K562 (cell line): Measurements from ENCODE around the gene UQCC5. TPM values are rescaled to one million over a fixed set of nuclear protein-coding genes. Genes with fewer than 3 reads are reported as not detected.

ENCODE experiments used
- FUS ChIP-seq: fragments of 200-400 bp; formaldehyde crosslinking; optimal IDR thresholded peaks from 2 replicates; pipeline ENCODE3; 2017; ENCODE audit warnings: low read depth, low read length
- GTF2E2 ChIP-seq: fragments of 200-800 bp; sonication (Bioruptor generic); IDR thresholded peaks from 2 replicates; pipeline ENCODE4 v1.6.1; 2016; ENCODE audit warnings: missing genetic modification characterization, missing compliant biosample characterization
- STAT5A ChIP-seq: IDR thresholded peaks from 2 replicates; pipeline ENCODE4 v1.6.1; 2012; ENCODE audit warnings: low read length, inconsistent platforms, borderline replicate concordance
- ZNF408 ChIP-seq: fragments of 250-450 bp; sonication (Bioruptor Pico); IDR thresholded peaks from 2 replicates; pipeline ENCODE4 v1.4.0; 2020; ENCODE audit warnings: low read depth, mild to moderate bottlenecking, moderate library complexity
- ZNF695 ChIP-seq: fragments of 450-650 bp; formaldehyde crosslinking; IDR thresholded peaks from 2 replicates; pipeline ENCODE4 v1.4.0; 2020; ENCODE audit warnings: mild to moderate bottlenecking, moderate library complexity
- polyA plus RNA-seq, 8 experiments: library from polyadenylated mRNA; depleted of rRNA in 4 of 8; stranded (reverse) in 5 of 8; unstranded in 3 of 8; fragments of >200 nt; fragmentation: Nextera tagmentation in 2 of 8; fragmentation: Illumina TruSeq in 1 of 8; extraction: Ambion mirVana in 2 of 8; extraction: Trizol in 1 of 8; gene quantifications; 2 replicates each; pipeline versions ENCODE4 v1.2.1 to v1.2.3, GENCODE V29; 2011 to 2014; ENCODE audit warnings: inconsistent platforms in 1 of 8, missing spikeins in 1 of 8
- total RNA-seq, 7 experiments: library from RNA; depleted of rRNA in 6 of 7; stranded (reverse); fragments of >200 nt in 6 of 7; fragmentation: Illumina TruSeq in 2 of 7; extraction: Trizol in 2 of 7; gene quantifications; 2 replicates each; pipeline versions ENCODE4 v1.2.1 to v1.2.3, GENCODE V29; 2011 to 2021; ENCODE audit warnings: low replicate concordance in 1 of 7
- TF ChIP-seq, protein P1 (sequence below): fragments of 450-650 bp; IDR thresholded peaks from 2 replicates; pipeline ENCODE4 v1.6.1; 2016; ENCODE audit warnings: low read depth
- TF ChIP-seq, protein P2 (sequence below): sonication (generic); formaldehyde crosslinking; IDR thresholded peaks from 2 replicates; pipeline ENCODE4 v1.8.1; 2023; ENCODE audit warnings: mild to moderate bottlenecking, missing genetic modification reagents
- TF ChIP-seq, protein P3 (sequence below): fragments of 450-650 bp; formaldehyde crosslinking; IDR thresholded peaks from 2 replicates; pipeline ENCODE4 v1.4.0; 2020; ENCODE audit warnings: mild to moderate bottlenecking
- TF ChIP-seq, protein P4 (sequence below): IDR thresholded peaks from 2 replicates; pipeline ENCODE4 v1.6.1; 2014; ENCODE audit warnings: antibody characterized with exemption

The UQCC5 gene
- total and polyA plus RNA-seq, 9 of the 15 experiments (the other 6 are each of a cell fraction or from before 2014, with no cell fraction given): 10.2 to 55.4 (median 33.8) TPM

DNA sequence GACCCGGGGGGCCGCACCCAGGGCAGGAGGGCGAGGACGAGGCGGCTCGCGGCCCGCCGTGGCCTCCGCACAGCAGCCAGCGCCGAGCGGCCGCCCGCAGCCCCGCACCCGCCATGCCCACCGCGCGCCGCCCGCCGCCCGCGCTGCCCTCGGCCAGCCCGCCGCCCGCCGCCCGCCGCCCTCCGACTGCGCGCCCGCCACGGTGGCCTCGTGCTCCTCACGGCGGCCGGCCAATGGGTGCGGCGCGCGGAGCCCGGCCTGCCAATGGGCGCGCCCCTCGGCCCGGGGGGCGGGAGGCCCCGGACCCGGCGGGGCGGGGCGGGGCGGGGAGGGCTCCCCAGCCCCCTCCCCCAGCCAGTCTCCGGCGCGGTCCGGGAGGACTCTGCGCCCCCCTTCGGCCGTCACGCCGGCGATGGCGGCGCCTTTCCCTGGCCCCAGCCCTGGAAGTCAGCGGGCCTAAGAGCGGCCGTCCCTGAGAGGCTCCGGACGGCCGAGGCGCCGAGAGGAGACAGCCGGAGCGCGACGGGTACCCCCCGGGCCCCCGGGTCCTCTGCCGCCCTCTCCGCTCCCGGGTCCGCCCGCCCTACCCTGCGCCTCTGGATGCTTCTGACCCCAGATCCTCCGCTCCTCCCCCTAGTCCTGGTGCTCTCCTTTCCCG, 2.7 kb upstream of the UQCC5 start, which contains the start of gene NT5DC2 (continued):
- TF ChIP-seq, protein P1, sequence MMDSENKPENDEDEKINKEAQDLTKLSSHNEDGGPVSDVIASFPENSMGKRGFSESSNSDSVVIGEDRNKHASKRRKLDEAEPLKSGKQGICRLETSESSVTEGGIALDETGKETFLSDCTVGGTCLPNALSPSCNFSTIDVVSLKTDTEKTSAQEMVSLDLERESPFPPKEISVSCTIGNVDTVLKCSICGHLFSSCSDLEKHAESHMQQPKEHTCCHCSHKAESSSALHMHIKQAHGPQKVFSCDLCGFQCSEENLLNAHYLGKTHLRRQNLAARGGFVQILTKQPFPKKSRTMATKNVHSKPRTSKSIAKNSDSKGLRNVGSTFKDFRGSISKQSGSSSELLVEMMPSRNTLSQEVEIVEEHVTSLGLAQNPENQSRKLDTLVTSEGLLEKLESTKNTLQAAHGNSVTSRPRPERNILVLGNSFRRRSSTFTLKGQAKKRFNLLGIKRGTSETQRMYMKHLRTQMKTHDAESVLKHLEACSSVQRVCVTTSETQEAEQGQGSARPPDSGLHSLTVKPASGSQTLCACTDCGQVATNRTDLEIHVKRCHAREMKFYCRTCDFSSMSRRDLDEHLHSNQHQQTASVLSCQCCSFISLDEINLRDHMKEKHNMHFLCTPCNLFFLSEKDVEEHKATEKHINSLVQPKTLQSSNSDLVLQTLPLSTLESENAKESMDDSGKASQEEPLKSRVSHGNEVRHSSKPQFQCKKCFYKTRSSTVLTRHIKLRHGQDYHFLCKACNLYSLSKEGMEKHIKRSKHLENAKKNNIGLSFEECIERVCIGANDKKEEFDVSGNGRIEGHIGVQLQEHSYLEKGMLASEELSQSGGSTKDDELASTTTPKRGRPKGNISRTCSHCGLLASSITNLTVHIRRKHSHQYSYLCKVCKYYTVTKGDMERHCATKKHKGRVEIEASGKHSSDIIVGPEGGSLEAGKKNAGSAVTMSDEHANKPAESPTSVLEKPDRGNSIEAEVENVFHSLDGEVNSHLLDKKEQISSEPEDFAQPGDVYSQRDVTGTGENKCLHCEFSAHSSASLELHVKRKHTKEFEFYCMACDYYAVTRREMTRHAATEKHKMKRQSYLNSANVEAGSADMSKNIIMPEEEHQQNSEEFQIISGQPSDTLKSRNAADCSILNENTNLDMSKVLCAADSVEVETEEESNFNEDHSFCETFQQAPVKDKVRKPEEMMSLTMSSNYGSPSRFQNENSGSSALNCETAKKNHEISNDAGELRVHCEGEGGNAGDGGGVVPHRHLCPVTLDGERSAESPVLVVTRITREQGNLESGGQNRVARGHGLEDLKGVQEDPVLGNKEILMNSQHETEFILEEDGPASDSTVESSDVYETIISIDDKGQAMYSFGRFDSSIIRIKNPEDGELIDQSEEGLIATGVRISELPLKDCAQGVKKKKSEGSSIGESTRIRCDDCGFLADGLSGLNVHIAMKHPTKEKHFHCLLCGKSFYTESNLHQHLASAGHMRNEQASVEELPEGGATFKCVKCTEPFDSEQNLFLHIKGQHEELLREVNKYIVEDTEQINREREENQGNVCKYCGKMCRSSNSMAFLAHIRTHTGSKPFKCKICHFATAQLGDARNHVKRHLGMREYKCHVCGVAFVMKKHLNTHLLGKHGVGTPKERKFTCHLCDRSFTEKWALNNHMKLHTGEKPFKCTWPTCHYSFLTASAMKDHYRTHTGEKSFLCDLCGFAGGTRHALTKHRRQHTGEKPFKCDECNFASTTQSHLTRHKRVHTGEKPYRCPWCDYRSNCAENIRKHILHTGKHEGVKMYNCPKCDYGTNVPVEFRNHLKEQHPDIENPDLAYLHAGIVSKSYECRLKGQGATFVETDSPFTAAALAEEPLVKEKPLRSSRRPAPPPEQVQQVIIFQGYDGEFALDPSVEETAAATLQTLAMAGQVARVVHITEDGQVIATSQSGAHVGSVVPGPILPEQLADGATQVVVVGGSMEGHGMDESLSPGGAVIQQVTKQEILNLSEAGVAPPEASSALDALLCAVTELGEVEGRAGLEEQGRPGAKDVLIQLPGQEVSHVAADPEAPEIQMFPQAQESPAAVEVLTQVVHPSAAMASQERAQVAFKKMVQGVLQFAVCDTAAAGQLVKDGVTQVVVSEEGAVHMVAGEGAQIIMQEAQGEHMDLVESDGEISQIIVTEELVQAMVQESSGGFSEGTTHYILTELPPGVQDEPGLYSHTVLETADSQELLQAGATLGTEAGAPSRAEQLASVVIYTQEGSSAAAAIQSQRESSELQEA: no peak
- no peak for TF ChIP-seq STAT5A
- no peak for TF ChIP-seq ZNF695 (CRISPR knock-in tag)
- TF ChIP-seq FUS: no peak
- no peak for TF ChIP-seq GTF2E2
- TF ChIP-seq, protein P2, sequence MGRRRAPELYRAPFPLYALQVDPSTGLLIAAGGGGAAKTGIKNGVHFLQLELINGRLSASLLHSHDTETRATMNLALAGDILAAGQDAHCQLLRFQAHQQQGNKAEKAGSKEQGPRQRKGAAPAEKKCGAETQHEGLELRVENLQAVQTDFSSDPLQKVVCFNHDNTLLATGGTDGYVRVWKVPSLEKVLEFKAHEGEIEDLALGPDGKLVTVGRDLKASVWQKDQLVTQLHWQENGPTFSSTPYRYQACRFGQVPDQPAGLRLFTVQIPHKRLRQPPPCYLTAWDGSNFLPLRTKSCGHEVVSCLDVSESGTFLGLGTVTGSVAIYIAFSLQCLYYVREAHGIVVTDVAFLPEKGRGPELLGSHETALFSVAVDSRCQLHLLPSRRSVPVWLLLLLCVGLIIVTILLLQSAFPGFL (CRISPR knock-in tag): no peak
- TF ChIP-seq, protein P3, sequence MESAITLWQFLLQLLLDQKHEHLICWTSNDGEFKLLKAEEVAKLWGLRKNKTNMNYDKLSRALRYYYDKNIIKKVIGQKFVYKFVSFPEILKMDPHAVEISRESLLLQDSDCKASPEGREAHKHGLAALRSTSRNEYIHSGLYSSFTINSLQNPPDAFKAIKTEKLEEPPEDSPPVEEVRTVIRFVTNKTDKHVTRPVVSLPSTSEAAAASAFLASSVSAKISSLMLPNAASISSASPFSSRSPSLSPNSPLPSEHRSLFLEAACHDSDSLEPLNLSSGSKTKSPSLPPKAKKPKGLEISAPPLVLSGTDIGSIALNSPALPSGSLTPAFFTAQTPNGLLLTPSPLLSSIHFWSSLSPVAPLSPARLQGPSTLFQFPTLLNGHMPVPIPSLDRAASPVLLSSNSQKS (CRISPR knock-in tag): no peak
- TF ChIP-seq, protein P4, sequence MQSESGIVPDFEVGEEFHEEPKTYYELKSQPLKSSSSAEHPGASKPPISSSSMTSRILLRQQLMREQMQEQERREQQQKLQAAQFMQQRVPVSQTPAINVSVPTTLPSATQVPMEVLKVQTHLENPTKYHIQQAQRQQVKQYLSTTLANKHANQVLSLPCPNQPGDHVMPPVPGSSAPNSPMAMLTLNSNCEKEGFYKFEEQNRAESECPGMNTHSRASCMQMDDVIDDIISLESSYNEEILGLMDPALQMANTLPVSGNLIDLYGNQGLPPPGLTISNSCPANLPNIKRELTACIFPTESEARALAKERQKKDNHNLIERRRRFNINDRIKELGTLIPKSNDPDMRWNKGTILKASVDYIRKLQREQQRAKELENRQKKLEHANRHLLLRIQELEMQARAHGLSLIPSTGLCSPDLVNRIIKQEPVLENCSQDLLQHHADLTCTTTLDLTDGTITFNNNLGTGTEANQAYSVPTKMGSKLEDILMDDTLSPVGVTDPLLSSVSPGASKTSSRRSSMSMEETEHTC: no peak
- no peak for TF ChIP-seq ZNF408 (CRISPR knock-in tag)
